HEK293 (cell line): ENCODE measurements around the gene WDR4.

Source experiments
- CTCF ChIA-PET: fragments of 350-600 bp; formaldehyde crosslinking; extraction: SDS; loops from one replicate; lab custom pipeline; 2021; ENCODE audit warnings: antibody characterized with exemption; lab: Yijun Ruan, JAX
- POLR2A ChIA-PET: fragments of 300-600 bp; formaldehyde crosslinking; extraction: SDS; loops from one replicate; lab custom pipeline; 2020; ENCODE audit warnings: antibody characterized with exemption, inconsistent platforms; lab: Yijun Ruan, JAX
- H3K27ac ChIP-seq: fragments of 200-500 bp; sonication (Bioruptor generic); 2 replicates; pipeline ENCODE4 v1.5.1; 2014; ENCODE audit warnings: low read depth, low read length, control low read depth, inconsistent platforms; ENCODE audit errors: extremely low read depth
- H3K36me3 ChIP-seq, 2 experiments: fragments of 200-500 bp in 1 of 2; sonication (Bioruptor generic) in 1 of 2; 1 replicate in 1 of 2; 2 replicates in 1 of 2; pipeline ENCODE4 v1.5.1; 2014 to 2017; ENCODE audit warnings: inconsistent platforms in 2 of 2, low read length in 2 of 2; ENCODE audit not compliant: control insufficient read depth in 2 of 2, insufficient read depth in 1 of 2
- H3K4me1 ChIP-seq: fragments of 200-500 bp; sonication (Bioruptor generic); 2 replicates; pipeline ENCODE4 v1.5.1; 2014; ENCODE audit warnings: mild to moderate bottlenecking, low read length, inconsistent platforms; ENCODE audit not compliant: control insufficient read depth, insufficient read depth
- H3K4me3 ChIP-seq: 2 replicates; pipeline ENCODE4 v1.5.1; 2011; ENCODE audit warnings: low read depth, mild to moderate bottlenecking, control low read depth, low read length, moderate library complexity
- H3K9me3 ChIP-seq: fragments of 200-500 bp; sonication (Bioruptor generic); 2 replicates; pipeline ENCODE4 v1.5.1; 2014; ENCODE audit warnings: low read depth, low read length, inconsistent platforms; ENCODE audit not compliant: control insufficient read depth, insufficient read depth
- BCL11A ChIP-seq: fragments of 450-650 bp; formaldehyde crosslinking; IDR thresholded peaks from 2 replicates; pipeline ENCODE4 v1.5.1; 2016; ENCODE audit warnings: low read depth, missing biosample characterization, missing genetic modification characterization
- FEZF1 ChIP-seq: fragments of 450-650 bp; formaldehyde crosslinking; IDR thresholded peaks from 2 replicates; pipeline ENCODE4 v1.5.1; 2016; ENCODE audit warnings: missing biosample characterization, missing genetic modification characterization
- GLIS1 ChIP-seq: fragments of 450-650 bp; formaldehyde crosslinking; IDR thresholded peaks from 2 replicates; pipeline ENCODE4 v1.5.1; 2016; ENCODE audit warnings: missing biosample characterization, missing genetic modification characterization
- HIC1 ChIP-seq: fragments of 450-650 bp; formaldehyde crosslinking; IDR thresholded peaks from 2 replicates; pipeline ENCODE4 v1.5.1; 2016; ENCODE audit warnings: missing biosample characterization, missing genetic modification characterization
- KLF1 ChIP-seq: fragments of 450-650 bp; formaldehyde crosslinking; IDR thresholded peaks from 2 replicates; pipeline ENCODE4 v1.5.1; 2016; ENCODE audit warnings: missing biosample characterization, missing genetic modification characterization
- SP7 ChIP-seq: fragments of 450-650 bp; formaldehyde crosslinking; IDR thresholded peaks from 2 replicates; pipeline ENCODE4 v1.5.1; 2016; ENCODE audit warnings: missing biosample characterization, missing genetic modification characterization
- ZNF239 ChIP-seq: fragments of 450-650 bp; formaldehyde crosslinking; IDR thresholded peaks from 2 replicates; pipeline ENCODE4 v1.5.1; 2016; ENCODE audit warnings: missing biosample characterization, missing genetic modification characterization
- ZNF302 ChIP-seq: fragments of 450-650 bp; formaldehyde crosslinking; IDR thresholded peaks from 2 replicates; pipeline ENCODE4 v1.5.1; 2016; ENCODE audit warnings: missing biosample characterization, missing genetic modification characterization, low read depth
- ZNF426 ChIP-seq: fragments of 450-650 bp; formaldehyde crosslinking; IDR thresholded peaks from 2 replicates; pipeline ENCODE4 v1.5.1; 2017; ENCODE audit warnings: missing biosample characterization, missing genetic modification characterization, mild to moderate bottlenecking, inconsistent platforms, moderate library complexity
- ZNF48 ChIP-seq: fragments of 450-650 bp; formaldehyde crosslinking; IDR thresholded peaks from 2 replicates; pipeline ENCODE4 v1.5.1; 2016; ENCODE audit warnings: missing biosample characterization, missing genetic modification characterization
- ZNF488 ChIP-seq: fragments of 450-650 bp; formaldehyde crosslinking; IDR thresholded peaks from 2 replicates; pipeline ENCODE4 v1.5.1; 2016; ENCODE audit warnings: missing biosample characterization, missing genetic modification characterization
- ZNF501 ChIP-seq: fragments of 450-650 bp; formaldehyde crosslinking; IDR thresholded peaks from 2 replicates; pipeline ENCODE4 v1.5.1; 2016; ENCODE audit warnings: missing biosample characterization, missing genetic modification characterization
- ZNF571 ChIP-seq: fragments of 450-650 bp; formaldehyde crosslinking; IDR thresholded peaks from 2 replicates; pipeline ENCODE4 v1.5.0; 2017; ENCODE audit warnings: missing biosample characterization, missing genetic modification characterization
- ZNF621 ChIP-seq: fragments of 450-650 bp; formaldehyde crosslinking; IDR thresholded peaks from 2 replicates; pipeline ENCODE4 v1.5.1; 2017; ENCODE audit warnings: missing biosample characterization, missing genetic modification characterization
- ZNF785 ChIP-seq: fragments of 450-650 bp; formaldehyde crosslinking; IDR thresholded peaks from 2 replicates; pipeline ENCODE4 v1.5.1; 2016; ENCODE audit warnings: missing biosample characterization, missing genetic modification characterization
- ZSCAN23 ChIP-seq: fragments of 450-650 bp; formaldehyde crosslinking; IDR thresholded peaks from 2 replicates; pipeline ENCODE4 v1.5.1; 2016; ENCODE audit warnings: missing biosample characterization, missing genetic modification characterization
- ZSCAN4 ChIP-seq: fragments of 450-650 bp; formaldehyde crosslinking; IDR thresholded peaks from 2 replicates; pipeline ENCODE4 v1.5.1; 2017; ENCODE audit warnings: missing biosample characterization, missing genetic modification characterization

Gene WDR4

GRCh38 chr21:42809577-42810475 is 69.5 kb downstream of the WDR4 start:
- no peaks in the 10 kb centered on the region for H3K36me3 ChIP-seq
- H3K9me3 ChIP-seq: no peaks in the 10 kb centered on the region; the same call in 1 of the 2 replicates
- H3K27ac ChIP-seq: no peak overlapping the region
- CTCF ChIA-PET: interaction anchor here (0.6 kb wide), 1 partner anchor 217 kb away, joined by 3 read pairs; no protein-coding TSS in a partner anchor
- no peak overlapping the region for H3K4me3 ChIP-seq
- POLR2A ChIA-PET: no interaction called here
- no peak for TF ChIP-seq ZNF488 (tag by site-specific recombination)
- TF ChIP-seq ZSCAN4 (tag by site-specific recombination): peak; percentile 97
- TF ChIP-seq KLF1 (tag by site-specific recombination): no peak
- no peak for TF ChIP-seq ZNF426 (tag by site-specific recombination)
- TF ChIP-seq ZNF48 (tag by site-specific recombination): 0 out of 2 replicates have a peak, but pooled peaks have one; percentile 48
- TF ChIP-seq ZNF501 (tag by site-specific recombination): no peak
- TF ChIP-seq SP7 (tag by site-specific recombination): no peak
- TF ChIP-seq ZNF785 (tag by site-specific recombination): no peak
- 0 out of 2 replicates have a peak, but pooled peaks have one; percentile 53 for TF ChIP-seq ZNF621 (tag by site-specific recombination)
- no peak for TF ChIP-seq ZNF239
- TF ChIP-seq ZNF571: no peak
- no peak for TF ChIP-seq ZNF302 (tag by site-specific recombination)
- TF ChIP-seq HIC1: no peak
- TF ChIP-seq FEZF1 (tag by site-specific recombination): no peak
- TF ChIP-seq ZSCAN23: no peak
- H3K4me1 ChIP-seq: no peaks in the 10 kb centered on the region

- CTCF ChIA-PET: interaction anchor here (0.6 kb wide), 1 partner anchor 216 kb away, joined by 3 read pairs; no protein-coding TSS in a partner anchor
- Histone ChIP-seq H3K9me3 (no peaks in the 10 kb centered on the region), H3K4me3 (no peak overlapping the region), H3K27ac (no peak overlapping the region), H3K36me3 (no peaks in the 10 kb centered on the region), H3K4me1 (no peaks in the 10 kb centered on the region)
- POLR2A ChIA-PET: no interaction called here
- TF ChIP-seq GLIS1 (peak; percentile 57), BCL11A (tag by site-specific recombination) (no peak)
Observed at GRCh38 chr21:42809171-42809570, 70.2 kb downstream of the WDR4 start.
